Esophagus muscularis mucosa (tissue), 4 donors: ENCODE results near the gene CYTH1. TPM values are rescaled to one million over a fixed set of nuclear protein-coding genes. Genes with fewer than 3 reads are reported as not detected.

ENCODE experiments used
- DNase-seq: peaks from one replicate; pipeline ENCODE4 v3.0.0-alpha.2; 2017; ENCODE audit errors: extremely low spot score
- H3K27ac ChIP-seq, 4 donors: fragments of 200-600 bp; sonication (generic); replicated peaks in 1 of 4; 1 replicate in 3 of 4; 2 replicates in 1 of 4; pipeline ENCODE4 v1.5.1; 2016 to 2019; ENCODE audit warnings: mild to moderate bottlenecking in 1 of 4
- H3K27me3 ChIP-seq, 4 donors: fragments of 200-600 bp; sonication (generic); one replicate each; pipeline versions ENCODE4 v1.5.1 to v1.6.0; 2016 to 2019
- H3K36me3 ChIP-seq, 4 donors: fragments of 200-600 bp; sonication (generic); one replicate each; pipeline ENCODE4 v1.5.1; 2016 to 2019
- H3K4me1 ChIP-seq, 4 donors: fragments of 200-600 bp; sonication (generic); one replicate each; pipeline ENCODE4 v1.5.1; 2016 to 2019
- H3K4me3 ChIP-seq, 4 donors: fragments of 200-600 bp; sonication (generic); 1 replicate in 2 of 4; 2 replicates in 2 of 4; pipeline ENCODE4 v1.5.1; 2016 to 2019; ENCODE audit warnings: mild to moderate bottlenecking in 4 of 4, moderate library complexity in 1 of 4
- H3K9me3 ChIP-seq, 4 donors: fragments of 200-600 bp; sonication (generic); 1 replicate in 3 of 4; 2 replicates in 1 of 4; pipeline ENCODE4 v1.5.1; 2016 to 2019
- EP300 ChIP-seq: sonication (generic); formaldehyde crosslinking; IDR thresholded peaks from one replicate; pipeline ENCODE4 v1.6.1; 2017; ENCODE audit warnings: antibody characterized with exemption
- POLR2A ChIP-seq: fragments of 450-650 bp; IDR thresholded peaks from one replicate; pipeline ENCODE4 v1.6.1; 2017; ENCODE audit warnings: antibody characterized with exemption, moderate library complexity, mild to moderate bottlenecking, low read depth
- POLR2AphosphoS5 ChIP-seq, 2 donors: sonication (generic); formaldehyde crosslinking; IDR thresholded peaks; one replicate each; pipeline ENCODE4 v1.6.1; 2017; ENCODE audit warnings: antibody characterized with exemption in 2 of 2
- WGBS: methylation state at CpG from one replicate; pipeline ENCODE4 v1.1.5; 2018; 5-methylcytosine and 5-hydroxymethylcytosine counted together
- intact Hi-C: fragments of 100-400 bp; cut with DNase I; formaldehyde crosslinking; loops from one replicate; pipeline ENCODE4 v1.15.1; 2023
- total RNA-seq, 4 donors: library from RNA; depleted of rRNA; stranded (reverse); fragments of >200 nt; gene quantifications; one replicate each; pipeline versions ENCODE4 v1.1.0 to v1.2.1, GENCODE V29; 2016
- TF ChIP-seq, protein P1 (sequence below), 3 experiments: fragments of 200-600 bp in 2 of 3; fragments of 450-650 bp in 1 of 3; sonication (generic) in 2 of 3; IDR thresholded peaks; one replicate each; pipeline ENCODE4 v1.5.1; 2017 to 2019; ENCODE audit warnings: antibody characterized with exemption in 3 of 3, mild to moderate bottlenecking in 2 of 3, moderate library complexity in 1 of 3

The CYTH1 gene
- total RNA-seq, 4 donors from 2014 or later: 25.7 to 39.4 (median 35.7) TPM

DNA sequence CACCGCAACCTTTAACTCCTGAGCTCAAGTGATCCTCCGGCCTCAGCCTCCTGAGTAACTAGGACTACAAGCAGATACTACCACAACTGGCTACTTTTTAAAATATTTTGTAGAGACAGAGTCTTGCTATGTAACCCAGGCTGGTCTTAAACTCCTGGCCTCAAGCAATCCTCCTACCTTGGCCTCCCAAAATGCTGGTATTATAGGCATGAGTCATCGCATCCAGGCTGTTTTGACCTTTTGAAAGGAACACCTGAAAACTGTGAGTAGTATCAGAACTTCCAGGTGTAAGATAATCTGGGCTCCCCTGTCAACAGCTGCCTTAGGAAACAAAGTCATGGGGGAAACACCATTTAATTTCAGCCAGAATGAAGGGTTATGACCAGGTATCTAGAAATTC lies 77.5 kb downstream of the CYTH1 start:
- H3K27me3 ChIP-seq: no peaks in the 10 kb centered on the region
- H3K9me3 ChIP-seq: no peaks in the 10 kb centered on the region
- H3K27ac ChIP-seq: no peak overlapping the region
- H3K4me3 ChIP-seq: no peak overlapping the region
- peaks cover 12 to 69% (median 43%) of the 10 kb centered on the region in 4 donors for H3K36me3 ChIP-seq
- no peak for DNase-seq
- TF ChIP-seq, protein P1, sequence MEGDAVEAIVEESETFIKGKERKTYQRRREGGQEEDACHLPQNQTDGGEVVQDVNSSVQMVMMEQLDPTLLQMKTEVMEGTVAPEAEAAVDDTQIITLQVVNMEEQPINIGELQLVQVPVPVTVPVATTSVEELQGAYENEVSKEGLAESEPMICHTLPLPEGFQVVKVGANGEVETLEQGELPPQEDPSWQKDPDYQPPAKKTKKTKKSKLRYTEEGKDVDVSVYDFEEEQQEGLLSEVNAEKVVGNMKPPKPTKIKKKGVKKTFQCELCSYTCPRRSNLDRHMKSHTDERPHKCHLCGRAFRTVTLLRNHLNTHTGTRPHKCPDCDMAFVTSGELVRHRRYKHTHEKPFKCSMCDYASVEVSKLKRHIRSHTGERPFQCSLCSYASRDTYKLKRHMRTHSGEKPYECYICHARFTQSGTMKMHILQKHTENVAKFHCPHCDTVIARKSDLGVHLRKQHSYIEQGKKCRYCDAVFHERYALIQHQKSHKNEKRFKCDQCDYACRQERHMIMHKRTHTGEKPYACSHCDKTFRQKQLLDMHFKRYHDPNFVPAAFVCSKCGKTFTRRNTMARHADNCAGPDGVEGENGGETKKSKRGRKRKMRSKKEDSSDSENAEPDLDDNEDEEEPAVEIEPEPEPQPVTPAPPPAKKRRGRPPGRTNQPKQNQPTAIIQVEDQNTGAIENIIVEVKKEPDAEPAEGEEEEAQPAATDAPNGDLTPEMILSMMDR (IDR thresholded peaks at IDR 0.05): no peak
- 100% methylated on average over 3 of the region's 3 CpGs for WGBS
- H3K4me1 ChIP-seq: peaks cover 6 to 36% (median 31%) of the 10 kb centered on the region in 4 donors
- intact Hi-C loops: no loop called here

DNA sequence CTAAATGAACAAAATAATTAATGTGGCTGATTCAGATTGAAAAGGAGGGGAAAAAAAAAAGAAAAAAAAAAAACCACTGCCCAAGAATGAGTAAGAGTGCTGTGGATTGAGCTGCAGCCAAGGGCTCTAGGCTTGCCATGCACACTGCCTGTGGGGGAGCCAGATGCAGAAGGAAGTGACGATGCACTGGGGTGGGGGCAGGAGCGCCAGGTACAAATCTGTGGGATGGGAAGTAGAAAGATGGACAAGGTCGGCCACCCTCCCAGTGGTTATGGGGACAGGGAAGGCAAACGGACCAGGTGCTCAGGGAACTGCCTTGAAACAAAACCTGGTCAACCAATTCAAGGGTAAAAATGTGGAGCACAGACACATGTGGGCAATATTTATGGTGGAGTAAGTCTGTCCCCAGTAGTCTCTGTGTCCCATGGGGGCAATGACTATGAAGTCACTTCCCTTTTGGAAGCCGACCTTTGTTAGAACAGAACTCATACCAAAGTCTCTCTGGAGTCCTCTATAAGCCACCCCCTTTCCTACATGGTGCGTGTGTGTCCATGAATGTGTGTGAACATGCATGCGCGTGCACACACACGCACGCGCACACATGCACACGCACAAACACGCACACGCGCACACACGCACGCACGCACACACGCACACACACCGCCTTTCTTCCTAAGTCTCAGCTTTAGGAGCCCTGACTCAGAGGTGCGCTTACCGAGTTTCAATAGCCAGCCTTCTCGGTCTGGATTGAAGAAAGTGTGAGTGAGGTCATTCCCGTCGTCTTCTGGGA lies 84.3 kb downstream of the CYTH1 start:
- Histone ChIP-seq H3K36me3 (peaks cover 36 to 95% (median 74%) of the 10 kb centered on the region in 4 donors), H3K27ac (no peak overlapping the region), H3K4me3 (no peak overlapping the region), H3K27me3 (no peaks in the 10 kb centered on the region), H3K9me3 (no peaks in the 10 kb centered on the region), H3K4me1 (peaks cover 0 to 8% (median 3%) of the 10 kb centered on the region in 4 donors)
- TF ChIP-seq POLR2AphosphoS5 (IDR thresholded peaks at IDR 0.05) (no peak), EP300 (no peak), POLR2A (no peak)
- TF ChIP-seq, protein P1 (IDR thresholded peaks at IDR 0.05): no peak
- 92% methylated on average over 25 of the region's 25 CpGs for WGBS
- intact Hi-C loops: no loop called here
- DNase-seq: no peak

DNA sequence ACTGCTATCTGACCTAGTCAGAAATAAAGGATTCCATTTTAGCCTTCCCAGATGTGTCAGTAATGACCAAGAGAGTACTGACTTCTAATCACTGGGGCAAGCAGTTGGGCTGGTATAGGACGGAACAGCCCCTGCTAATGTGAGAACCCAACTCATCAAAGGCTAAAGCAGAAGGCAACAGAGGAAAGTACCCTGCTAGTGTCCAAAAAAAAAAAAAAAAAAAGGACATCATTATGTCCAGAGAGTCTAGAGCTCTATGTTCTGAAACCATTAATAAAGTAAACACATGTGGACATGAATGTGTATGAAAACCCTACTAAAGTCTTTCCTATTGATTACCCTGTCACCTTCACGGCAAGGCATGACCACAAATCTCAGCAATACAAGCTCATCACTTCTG lies 85.0 kb downstream of the CYTH1 start:
- no peak for DNase-seq
- TF ChIP-seq EP300 (no peak), POLR2A (no peak)
- WGBS: 74% methylated on average over 2 of the region's 2 CpGs
- peaks cover 36 to 97% (median 76%) of the 10 kb centered on the region in 4 donors for H3K36me3 ChIP-seq
- H3K9me3 ChIP-seq: no peaks in the 10 kb centered on the region
- intact Hi-C loops: no loop called here
- H3K27ac ChIP-seq: no peak overlapping the region
- H3K4me1 ChIP-seq: peaks cover 0 to 8% (median 3%) of the 10 kb centered on the region in 4 donors
- no peak overlapping the region for H3K4me3 ChIP-seq
- H3K27me3 ChIP-seq: no peaks in the 10 kb centered on the region

DNA sequence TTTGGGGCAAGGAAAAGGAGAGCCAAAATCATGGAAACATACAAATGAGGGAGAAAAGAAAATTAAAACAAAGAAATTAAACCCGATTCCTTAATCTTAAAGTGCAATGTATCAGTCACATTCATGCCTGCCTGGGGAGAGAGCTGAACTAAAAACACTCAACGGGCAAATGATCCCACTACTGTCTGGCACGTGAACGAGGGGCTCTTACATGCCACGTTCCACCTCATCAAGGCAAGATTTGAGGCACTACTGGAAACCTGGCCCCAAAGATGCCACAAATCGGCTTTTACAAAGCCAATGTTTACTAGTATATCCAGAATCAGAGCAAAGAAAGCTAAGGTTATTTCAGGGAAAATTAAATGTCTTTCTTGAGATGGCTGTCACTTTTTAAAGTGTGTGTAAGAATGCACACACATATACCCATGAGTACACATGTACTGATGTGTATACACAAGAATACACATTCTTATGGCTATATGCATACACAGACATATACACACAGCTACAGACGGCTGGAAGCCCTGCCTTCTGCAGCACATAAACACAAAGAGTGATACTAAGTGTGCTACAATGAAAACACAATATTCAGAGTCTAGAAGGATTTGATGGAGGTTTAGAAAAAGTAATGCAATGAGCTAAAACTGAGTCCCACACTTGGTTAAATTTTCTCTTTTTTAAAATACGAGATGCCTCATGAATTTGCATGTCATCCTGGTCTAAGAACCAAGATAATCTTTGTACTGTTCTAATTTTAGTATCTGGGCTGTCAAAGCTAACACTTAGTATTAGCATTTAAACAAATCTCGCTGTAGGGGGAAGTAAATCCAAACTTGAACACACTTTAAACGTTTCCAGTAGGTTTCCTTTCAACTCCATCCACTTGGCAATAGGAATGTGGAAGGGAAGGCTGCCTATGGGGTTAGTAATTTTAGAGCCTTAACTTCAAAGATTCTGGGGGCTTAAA lies 85.8 kb downstream of the CYTH1 start:
- no peak for TF ChIP-seq POLR2A
- TF ChIP-seq EP300: no peak
- TF ChIP-seq POLR2AphosphoS5 (IDR thresholded peaks at IDR 0.05): no peak
- TF ChIP-seq, protein P1 (IDR thresholded peaks at IDR 0.05): no peak
- Histone ChIP-seq H3K9me3 (no peaks in the 10 kb centered on the region), H3K27me3 (no peaks in the 10 kb centered on the region), H3K27ac (no peak overlapping the region), H3K4me3 (no peak overlapping the region), H3K4me1 (peaks cover 0 to 8% (median 3%) of the 10 kb centered on the region in 4 donors), H3K36me3 (peaks cover 28 to 97% (median 75%) of the 10 kb centered on the region in 4 donors)
- intact Hi-C loops: no loop called here
- WGBS: 68% methylated on average over 10 of the region's 10 CpGs
- no peak for DNase-seq
